Right atrium auricular region (tissue), 2 donors: ENCODE measurements around the gene MYO5B. TPM values are rescaled to one million over a fixed set of nuclear protein-coding genes. Genes with fewer than 3 reads are reported as not detected.

Source experiments
- DNase-seq: peaks from one replicate; pipeline ENCODE4 v3.0.0-alpha.2; 2019; ENCODE audit warnings: low spot score
- H3K27ac ChIP-seq, 2 donors: fragments of 200-600 bp; sonication (generic); 1 replicate in 1 of 2; 2 replicates in 1 of 2; pipeline ENCODE4 v1.5.1; 2016 to 2019
- H3K27me3 ChIP-seq, 2 donors: fragments of 200-600 bp; sonication (generic); one replicate each; pipeline versions ENCODE4 v1.5.1 to v1.6.0; 2017 to 2019
- H3K36me3 ChIP-seq: fragments of 200-600 bp; sonication (generic); one replicate; pipeline ENCODE4 v1.5.1; 2016
- H3K4me1 ChIP-seq, 2 donors: fragments of 200-600 bp; sonication (generic); one replicate each; pipeline versions ENCODE4 v1.5.1 to v1.6.0; 2017 to 2019
- H3K4me3 ChIP-seq, 2 donors: fragments of 200-600 bp; sonication (generic); 1 replicate in 1 of 2; 2 replicates in 1 of 2; pipeline ENCODE4 v1.5.1; 2017 to 2019; ENCODE audit warnings: mild to moderate bottlenecking in 1 of 2, moderate library complexity in 1 of 2
- H3K9me3 ChIP-seq, 2 donors: fragments of 200-600 bp; sonication (generic); one replicate each; pipeline ENCODE4 v1.5.1; 2019
- CTCF ChIP-seq, 2 donors: fragments of 200-600 bp; sonication (generic); IDR thresholded peaks; one replicate each; pipeline ENCODE4 v1.5.1; 2019; ENCODE audit warnings: antibody characterized with exemption in 2 of 2
- total RNA-seq, 2 donors: library from RNA; depleted of rRNA; stranded (reverse); fragments of >200 nt; gene quantifications; one replicate each; pipeline ENCODE4 v1.1.0, GENCODE V29; 2016

The MYO5B gene
- total RNA-seq, 2 donors from 2014 or later = 7.7 to 10.2 TPM

DNA sequence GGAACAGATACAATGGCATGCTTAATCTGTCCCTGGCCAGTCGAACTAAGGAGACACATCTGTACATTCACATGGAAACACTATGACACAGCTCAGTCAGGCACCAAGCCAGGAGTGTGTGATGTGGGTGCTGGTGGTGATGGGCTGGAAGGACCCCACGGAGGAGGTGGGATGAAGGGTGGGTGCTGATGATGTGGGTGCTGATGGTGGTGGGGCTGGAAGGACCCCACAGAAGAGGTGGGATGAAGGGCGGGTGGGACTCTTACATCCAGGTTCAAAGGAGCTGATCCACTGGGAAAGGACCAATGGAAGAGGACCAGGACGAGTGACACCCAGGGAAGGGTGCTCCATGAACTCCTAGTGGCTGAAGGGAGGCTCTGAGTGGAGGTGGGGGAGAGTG, 346.8 kb downstream of the MYO5B start:
- H3K4me1 ChIP-seq = peaks cover 0 to 16% of the 10 kb centered on the region in 2 donors
- no peaks in the 10 kb centered on the region for H3K9me3 ChIP-seq
- DNase-seq = peak; percentile 28
- no peak overlapping the region for H3K27ac ChIP-seq
- H3K36me3 ChIP-seq = no peaks in the 10 kb centered on the region
- no peak for TF ChIP-seq CTCF (IDR thresholded peaks at IDR 0.05)
- H3K27me3 ChIP-seq = no peaks in the 10 kb centered on the region
- no peak overlapping the region for H3K4me3 ChIP-seq

GRCh38 chr18:49847524-49847923, 347.4 kb downstream of the MYO5B start:
- no peaks in the 10 kb centered on the region for H3K27me3 ChIP-seq
- no peak overlapping the region for H3K4me3 ChIP-seq
- peaks cover 0 to 16% of the 10 kb centered on the region in 2 donors for H3K4me1 ChIP-seq
- H3K36me3 ChIP-seq = no peaks in the 10 kb centered on the region
- no peaks in the 10 kb centered on the region for H3K9me3 ChIP-seq
- H3K27ac ChIP-seq = no peak overlapping the region
- peak; percentile 11 for DNase-seq
- TF ChIP-seq CTCF (IDR thresholded peaks at IDR 0.05) = no peak

DNA sequence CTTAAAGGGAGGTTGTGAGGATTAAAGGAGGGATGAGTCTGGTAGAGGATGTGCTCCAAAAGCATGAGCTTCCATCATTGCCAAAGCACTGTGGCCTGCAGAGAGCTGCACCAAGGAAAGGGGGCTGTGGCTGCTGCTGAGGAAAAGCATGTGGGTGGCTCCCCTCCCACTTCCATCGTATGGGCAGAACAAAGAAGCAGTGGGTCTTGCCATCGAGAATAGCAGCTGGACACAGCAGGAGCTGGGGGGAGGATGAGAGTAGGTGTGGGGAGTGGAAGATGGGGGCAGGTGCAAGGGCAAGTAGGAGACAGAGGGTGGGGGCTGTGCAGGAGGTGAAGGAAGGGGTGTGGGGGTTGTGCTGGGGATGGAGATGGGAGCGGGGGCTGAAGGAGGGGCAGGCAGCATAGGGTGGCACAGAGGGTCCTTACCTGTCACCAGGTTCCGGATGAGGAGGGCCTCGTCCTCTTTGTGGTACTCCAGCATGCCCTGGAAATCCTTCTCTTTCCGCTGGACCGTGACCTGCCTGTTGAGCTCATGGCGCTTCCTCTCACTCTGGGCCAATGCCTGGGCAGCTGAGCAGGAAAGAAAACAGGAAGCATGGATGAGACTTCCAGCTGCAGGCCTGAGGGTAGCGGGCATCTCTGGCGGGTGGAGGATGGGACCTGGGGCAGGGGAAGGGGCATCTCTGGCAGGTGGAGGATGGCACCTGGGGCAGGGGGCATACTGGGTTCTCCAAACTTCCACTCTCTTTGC, 348.1 kb downstream of the MYO5B start:
- Histone ChIP-seq H3K27ac (no peak overlapping the region), H3K27me3 (no peaks in the 10 kb centered on the region), H3K9me3 (no peaks in the 10 kb centered on the region), H3K4me3 (no peak overlapping the region), H3K4me1 (peaks cover 0 to 16% of the 10 kb centered on the region in 2 donors), H3K36me3 (no peaks in the 10 kb centered on the region)
- TF ChIP-seq CTCF (IDR thresholded peaks at IDR 0.05) = no peak
- peak; percentile 21 for DNase-seq

DNA sequence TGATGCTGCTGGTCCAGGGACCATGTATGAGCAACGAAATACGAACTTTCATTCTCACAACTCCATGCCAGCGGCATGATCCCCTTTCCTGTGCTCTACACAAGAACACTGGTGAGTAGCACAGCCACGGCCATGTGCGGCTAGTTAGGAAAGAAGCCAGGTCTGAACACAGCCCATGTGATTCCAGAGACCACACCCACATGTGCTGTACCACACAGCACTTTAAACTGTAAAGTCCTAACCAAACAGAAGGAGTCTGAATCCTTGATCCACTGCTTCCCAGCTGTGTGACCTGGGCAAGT, 348.6 kb downstream of the MYO5B start:
- Histone ChIP-seq H3K27ac (no peak overlapping the region), H3K4me3 (no peak overlapping the region), H3K9me3 (no peaks in the 10 kb centered on the region), H3K4me1 (peaks cover 0 to 16% of the 10 kb centered on the region in 2 donors), H3K27me3 (no peaks in the 10 kb centered on the region), H3K36me3 (no peaks in the 10 kb centered on the region)
- TF ChIP-seq CTCF (IDR thresholded peaks at IDR 0.05) = no peak
- DNase-seq = peak; percentile 58

- TF ChIP-seq CTCF (IDR thresholded peaks at IDR 0.05) = no peak
- Histone ChIP-seq H3K36me3 (no peaks in the 10 kb centered on the region), H3K27me3 (no peaks in the 10 kb centered on the region), H3K9me3 (no peaks in the 10 kb centered on the region), H3K4me1 (peaks cover 0 to 16% of the 10 kb centered on the region in 2 donors), H3K4me3 (no peak overlapping the region), H3K27ac (no peak overlapping the region)
- DNase-seq = peak; percentile 53
Measured at GRCh38 chr18:49845629-49846360, 349.2 kb downstream of the MYO5B start.
